Measurements from ENCODE around the gene EPHA6. TPM values are rescaled to one million over a fixed set of nuclear protein-coding genes. Genes with fewer than 3 reads are reported as not detected.
"Not testable (repeated sequence)": the region's sequence is repeated elsewhere in the genome, so short reads cannot be mapped to it uniquely, and the experiment has no call there.

The EPHA6 gene
- total and polyA plus RNA-seq, 2 donors (not counting 1 experiment from before 2014, with no cell fraction given), result under 0.01 TPM; not detected in 1

DNA sequence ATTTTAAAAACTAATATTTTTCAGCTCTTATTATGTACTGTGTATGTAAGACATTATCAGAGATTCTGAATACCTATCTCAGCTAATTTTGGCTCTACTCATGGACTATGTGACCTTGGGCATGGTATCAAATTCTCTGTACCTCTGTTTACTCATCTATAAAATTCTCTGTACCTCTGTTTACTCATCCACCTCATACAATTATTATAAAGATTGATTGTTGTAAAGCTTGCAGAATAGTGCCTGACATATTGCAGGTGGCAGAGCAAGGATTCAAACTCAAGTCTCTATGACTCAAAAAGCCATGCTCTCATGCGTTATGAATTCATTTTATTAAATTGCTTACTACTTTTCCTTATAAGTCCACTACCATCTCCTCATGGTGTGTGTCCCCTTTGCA lies 798.2 kb downstream of the EPHA6 start:
- Histone ChIP-seq H3K4me1 (ENCODE audit: control insufficient read depth, extremely low read depth, insufficient read depth, low read length) (no peaks in the 10 kb centered on the region), H3K79me2 (ENCODE audit: control insufficient read depth, insufficient read depth, low read length) (no peaks in the 10 kb centered on the region), H3K36me3 (ENCODE audit: control insufficient read depth, insufficient read depth, low read length) (no peaks in the 10 kb centered on the region), H3K9me3 (ENCODE audit: control insufficient read depth, insufficient read depth, low read depth, low read length) (no peaks in the 10 kb centered on the region), H3K27ac (ENCODE audit: insufficient read depth, low read length) (no peak overlapping the region), H3K4me3 (replicated peaks in 1 of 4; ENCODE audit: control extremely low read depth in 1 of 4, insufficient read depth in 1 of 4, low read depth in 3 of 4, low read length in 4 of 4) (no peak overlapping the region), H3K27me3 (ENCODE audit: control insufficient read depth, insufficient read depth, low read length) (no peaks in the 10 kb centered on the region), H4K20me1 (ENCODE audit: control insufficient read depth, extremely low read depth, insufficient read depth, low read length) (no peaks in the 10 kb centered on the region), H3K9ac (ENCODE audit: insufficient read depth, low read length) (no peak overlapping the region), H3K4me2 (ENCODE audit: extremely low read depth, insufficient read depth, low read length) (no peak overlapping the region), H2AFZ (ENCODE audit: low read length) (no peak overlapping the region)
- no peak for DNase-seq (ENCODE audit: low read depth in 2 of 2)
- TF ChIP-seq, protein P1, sequence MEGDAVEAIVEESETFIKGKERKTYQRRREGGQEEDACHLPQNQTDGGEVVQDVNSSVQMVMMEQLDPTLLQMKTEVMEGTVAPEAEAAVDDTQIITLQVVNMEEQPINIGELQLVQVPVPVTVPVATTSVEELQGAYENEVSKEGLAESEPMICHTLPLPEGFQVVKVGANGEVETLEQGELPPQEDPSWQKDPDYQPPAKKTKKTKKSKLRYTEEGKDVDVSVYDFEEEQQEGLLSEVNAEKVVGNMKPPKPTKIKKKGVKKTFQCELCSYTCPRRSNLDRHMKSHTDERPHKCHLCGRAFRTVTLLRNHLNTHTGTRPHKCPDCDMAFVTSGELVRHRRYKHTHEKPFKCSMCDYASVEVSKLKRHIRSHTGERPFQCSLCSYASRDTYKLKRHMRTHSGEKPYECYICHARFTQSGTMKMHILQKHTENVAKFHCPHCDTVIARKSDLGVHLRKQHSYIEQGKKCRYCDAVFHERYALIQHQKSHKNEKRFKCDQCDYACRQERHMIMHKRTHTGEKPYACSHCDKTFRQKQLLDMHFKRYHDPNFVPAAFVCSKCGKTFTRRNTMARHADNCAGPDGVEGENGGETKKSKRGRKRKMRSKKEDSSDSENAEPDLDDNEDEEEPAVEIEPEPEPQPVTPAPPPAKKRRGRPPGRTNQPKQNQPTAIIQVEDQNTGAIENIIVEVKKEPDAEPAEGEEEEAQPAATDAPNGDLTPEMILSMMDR (conservative IDR thresholded peaks at IDR 0.05 in 1 of 2, IDR thresholded peaks at IDR 0.05 in 1 of 2; ENCODE audit: low read depth in 1 of 2, low read length in 2 of 2), result no peak
- no peak for TF ChIP-seq EZH2 (IDR thresholded peaks at IDR 0.05; ENCODE audit: low read length, missing control alignments)

GRCh38 chr3:97613139-97613538 lies 798.7 kb downstream of the EPHA6 start:
- H3K79me2 ChIP-seq (ENCODE audit: control insufficient read depth, insufficient read depth, low read length), result no peaks in the 10 kb centered on the region
- no peaks in the 10 kb centered on the region for H4K20me1 ChIP-seq (ENCODE audit: control insufficient read depth, extremely low read depth, insufficient read depth, low read length)
- no peaks in the 10 kb centered on the region for H3K27me3 ChIP-seq (ENCODE audit: control insufficient read depth, insufficient read depth, low read length)
- H3K4me2 ChIP-seq (ENCODE audit: extremely low read depth, insufficient read depth, low read length), result no peak overlapping the region
- H3K9me3 ChIP-seq (ENCODE audit: control insufficient read depth, insufficient read depth, low read depth, low read length), result no peaks in the 10 kb centered on the region
- H3K36me3 ChIP-seq (ENCODE audit: control insufficient read depth, insufficient read depth, low read length), result no peaks in the 10 kb centered on the region
- DNase-seq (ENCODE audit: low read depth in 2 of 2), result no peak
- no peak for TF ChIP-seq EZH2 (IDR thresholded peaks at IDR 0.05; ENCODE audit: low read length, missing control alignments)
- TF ChIP-seq, protein P1 (conservative IDR thresholded peaks at IDR 0.05 in 1 of 2, IDR thresholded peaks at IDR 0.05 in 1 of 2; ENCODE audit: low read depth in 1 of 2, low read length in 2 of 2), result no peak
- no peaks in the 10 kb centered on the region for H3K4me1 ChIP-seq (ENCODE audit: control insufficient read depth, extremely low read depth, insufficient read depth, low read length)
- no peak overlapping the region for H3K4me3 ChIP-seq (replicated peaks in 1 of 4; ENCODE audit: control extremely low read depth in 1 of 4, insufficient read depth in 1 of 4, low read depth in 3 of 4, low read length in 4 of 4)
- H2AFZ ChIP-seq (ENCODE audit: low read length), result no peak overlapping the region
- no peak overlapping the region for H3K27ac ChIP-seq (ENCODE audit: insufficient read depth, low read length)
- H3K9ac ChIP-seq (ENCODE audit: insufficient read depth, low read length), result no peak overlapping the region

- H3K27ac ChIP-seq (ENCODE audit: insufficient read depth, low read length); H3K9me3 ChIP-seq (ENCODE audit: control insufficient read depth, insufficient read depth, low read depth, low read length); H3K79me2 ChIP-seq (ENCODE audit: control insufficient read depth, insufficient read depth, low read length); H2AFZ ChIP-seq (ENCODE audit: low read length); H3K36me3 ChIP-seq (ENCODE audit: control insufficient read depth, insufficient read depth, low read length); H3K4me3 ChIP-seq (replicated peaks in 1 of 4; ENCODE audit: control extremely low read depth in 1 of 4, insufficient read depth in 1 of 4, low read depth in 3 of 4, low read length in 4 of 4); H3K27me3 ChIP-seq (ENCODE audit: control insufficient read depth, insufficient read depth, low read length); H3K4me1 ChIP-seq (ENCODE audit: control insufficient read depth, extremely low read depth, insufficient read depth, low read length); H4K20me1 ChIP-seq (ENCODE audit: control insufficient read depth, extremely low read depth, insufficient read depth, low read length); H3K4me2 ChIP-seq (ENCODE audit: extremely low read depth, insufficient read depth, low read length); DNase-seq (ENCODE audit: low read depth in 2 of 2); H3K9ac ChIP-seq (ENCODE audit: insufficient read depth, low read length): not testable (repeated sequence)
Measured at GRCh38 chr3:97620514-97620913, 806.1 kb downstream of the EPHA6 start.
